Measurements from ENCODE around the gene DISC1.

- TF ChIP-seq CTCF (IDR thresholded peaks at IDR 0.05; ENCODE audit: low read length) (no peak), EZH2 (IDR thresholded peaks at IDR 0.05; ENCODE audit: borderline replicate concordance, low read length) (no peak)
Measured at GRCh38 chr1:232011961-232012360, 385.4 kb downstream of the DISC1 start.

All from OCI-LY1 (cell line).